Neural cell (in vitro differentiated cells): ENCODE results near the gene CPVL. TPM values are rescaled to one million over a fixed set of nuclear protein-coding genes. Genes with fewer than 3 reads are reported as not detected.

Experiments
- H2AFZ ChIP-seq: fragments of 200-600, 300-800 bp; sonication (generic), shearing (Covaris generic); 2 replicates; pipeline ENCODE4 v1.6.0; 2014; ENCODE audit warnings: low read depth, mild to moderate bottlenecking, antibody characterized with exemption, low read length, moderate library complexity
- H3F3A ChIP-seq: fragments of 200-600 bp; shearing (Covaris generic); 2 replicates; pipeline ENCODE4 v1.6.1; 2016; ENCODE audit warnings: mild to moderate bottlenecking, moderate library complexity, mixed read lengths, antibody characterized with exemption, low read length; ENCODE audit not compliant: insufficient read depth, poor library complexity, severe bottlenecking
- H3K27ac ChIP-seq: fragments of 200-600, 300-800 bp; sonication (generic), shearing (Covaris generic); 2 replicates; pipeline ENCODE4 v1.5.1; 2014; ENCODE audit warnings: mild to moderate bottlenecking, low read length, moderate library complexity
- H3K27me3 ChIP-seq: fragments of 300-800, 200-600 bp; sonication (generic), shearing (Covaris generic); 2 replicates; pipeline ENCODE4 v1.6.0; 2014; ENCODE audit warnings: mild to moderate bottlenecking, low read depth, low read length, moderate library complexity; ENCODE audit not compliant: insufficient read depth
- H3K36me3 ChIP-seq: fragments of 300-800, 200-600 bp; sonication (generic), shearing (Covaris generic); 2 replicates; pipeline ENCODE4 v1.5.1; 2014; ENCODE audit warnings: mild to moderate bottlenecking, antibody characterized with exemption, low read length, moderate library complexity; ENCODE audit not compliant: insufficient read depth
- H3K4me2 ChIP-seq: fragments of 300-800, 200-600 bp; sonication (generic), shearing (Covaris generic); 2 replicates; pipeline ENCODE4 v1.6.0; 2014; ENCODE audit warnings: mild to moderate bottlenecking, low read length
- H3K4me3 ChIP-seq: fragments of 300-800, 200-600 bp; sonication (generic), shearing (Covaris generic); 2 replicates; pipeline ENCODE4 v1.5.1; 2014; ENCODE audit warnings: mild to moderate bottlenecking, low read length, moderate library complexity
- H3K79me2 ChIP-seq: fragments of 200-600 bp; shearing (Covaris generic); replicated peaks from 2 replicates; pipeline ENCODE4 v1.6.0; 2014; ENCODE audit warnings: mild to moderate bottlenecking, low read length, moderate library complexity; ENCODE audit not compliant: insufficient read depth
- H3K9ac ChIP-seq: fragments of 300-800, 200-600 bp; sonication (generic), shearing (Covaris generic); 2 replicates; pipeline ENCODE4 v1.6.1; 2016; ENCODE audit warnings: mild to moderate bottlenecking, low read length, mixed read lengths
- H3K9me2 ChIP-seq: fragments of 200-600 bp; shearing (Covaris generic); 2 replicates; pipeline ENCODE4 v1.6.1; 2016; ENCODE audit warnings: mild to moderate bottlenecking, low read length, mixed read lengths; ENCODE audit not compliant: insufficient read depth
- H3K9me3 ChIP-seq: fragments of 200-600, 300-800 bp; sonication (generic), shearing (Covaris generic); 2 replicates; pipeline ENCODE4 v1.6.1; 2016; ENCODE audit warnings: mild to moderate bottlenecking, mixed run types, low read length, moderate library complexity, mixed read lengths
- H4K20me1 ChIP-seq: fragments of 200-600 bp; shearing (Covaris generic); 2 replicates; pipeline ENCODE4 v1.6.1; 2016; ENCODE audit warnings: mild to moderate bottlenecking, mixed run types; ENCODE audit not compliant: insufficient read depth
- EP300 ChIP-seq: fragments of 450-650 bp; conservative IDR thresholded peaks from 2 replicates; pipeline ENCODE4 v1.6.1; 2014; ENCODE audit warnings: antibody characterized with exemption, mild to moderate bottlenecking, moderate library complexity; ENCODE audit not compliant: poor library complexity, severe bottlenecking
- EZH2 ChIP-seq: fragments of 200-600, 300-800 bp; shearing (Covaris generic), sonication (generic); IDR thresholded peaks from 2 replicates; pipeline ENCODE4 v1.6.1; 2014; ENCODE audit warnings: antibody characterized with exemption, low read length, borderline replicate concordance, mild to moderate bottlenecking; ENCODE audit not compliant: insufficient read depth, poor library complexity, severe bottlenecking
- MXI1 ChIP-seq: fragments of 450-650 bp; conservative IDR thresholded peaks from 2 replicates; pipeline ENCODE4 v1.6.1; 2014; ENCODE audit warnings: antibody characterized with exemption, mild to moderate bottlenecking; ENCODE audit not compliant: poor library complexity, severe bottlenecking
- POLR2AphosphoS5 ChIP-seq: IDR thresholded peaks from 2 replicates; pipeline ENCODE4 v1.6.1; 2012
- RAD21 ChIP-seq: fragments of 450-650 bp; conservative IDR thresholded peaks from 2 replicates; pipeline ENCODE4 v1.6.1; 2014; ENCODE audit warnings: antibody characterized with exemption, mild to moderate bottlenecking, moderate library complexity
- SMC3 ChIP-seq: fragments of 450-650 bp; conservative IDR thresholded peaks from 2 replicates; pipeline ENCODE4 v1.6.1; 2014; ENCODE audit warnings: antibody characterized with exemption, mild to moderate bottlenecking, moderate library complexity; ENCODE audit not compliant: poor library complexity
- TAF1 ChIP-seq: IDR thresholded peaks from 2 replicates; pipeline ENCODE4 v1.6.1; 2012; ENCODE audit warnings: low read depth
- polyA minus RNA-seq: library from RNA; depleted of rRNA, polyadenylated mRNA; stranded (reverse); fragments of >200 nt; gene quantifications from 2 replicates; pipeline ENCODE4 v1.2.3, GENCODE V29; 2014
- polyA plus RNA-seq: library from polyadenylated mRNA; depleted of rRNA; stranded (reverse); fragments of >200 nt; gene quantifications from 2 replicates; pipeline ENCODE4 v1.2.3, GENCODE V29; 2014
- TF ChIP-seq, protein P1 (sequence below): IDR thresholded peaks from 2 replicates; pipeline ENCODE4 v1.6.1; 2012; ENCODE audit warnings: borderline replicate concordance
- TF ChIP-seq, protein P2 (sequence below): fragments of 450-650 bp; IDR thresholded peaks from 2 replicates; pipeline ENCODE4 v1.5.1; 2014; ENCODE audit warnings: antibody characterized with exemption, mild to moderate bottlenecking, moderate library complexity; ENCODE audit not compliant: poor library complexity, severe bottlenecking

The CPVL gene
- polyA plus RNA-seq (13.0 and 19.5 TPM in 2 replicates), polyA minus RNA-seq (10.1 and 12.4 TPM in 2 replicates)

DNA sequence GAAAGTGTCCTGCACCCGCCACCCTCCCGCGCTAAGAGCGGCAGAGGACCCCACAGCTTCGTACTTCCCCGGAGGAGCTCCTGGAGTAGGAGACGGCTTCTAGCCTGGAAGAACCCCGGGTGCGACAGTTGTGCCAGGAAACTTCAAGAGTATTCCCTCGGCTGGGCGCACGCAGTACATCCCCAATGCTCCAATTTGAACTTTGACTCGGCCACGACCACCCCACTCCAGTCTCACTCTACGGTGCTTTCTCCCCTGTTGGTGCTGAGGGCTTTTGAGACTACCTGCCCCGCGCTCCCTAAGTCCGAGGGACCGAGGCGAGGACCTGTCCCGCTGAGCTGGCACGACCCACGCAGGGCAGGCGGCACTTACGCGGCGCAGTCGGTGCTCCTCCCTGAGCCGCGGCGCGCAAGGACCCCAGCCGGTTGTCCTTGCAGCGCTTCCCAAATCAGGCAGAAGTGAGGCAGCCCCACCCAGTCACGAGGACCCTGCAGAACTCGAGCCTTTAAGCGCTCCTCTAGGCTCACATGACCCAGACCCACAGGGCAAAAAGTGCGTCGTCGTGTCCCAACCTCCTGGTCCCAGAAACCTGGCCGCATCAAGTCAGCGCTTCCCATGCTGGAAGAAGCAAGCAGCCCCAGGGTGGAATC lies at the start of gene CPVL:
TSS of gene CPVL (minus strand) at position 481 of the 650 bp plus-strand sequence. CDS start 25,476 bp downstream, outside the sequence.
- Histone ChIP-seq H3K4me2 (no peak within 1 kb of the TSS), H3K27ac (no peak within 1 kb of the TSS), H4K20me1 (no peaks in the 10 kb centered on the region), H3F3A (no peaks in the 10 kb centered on the region), H3K27me3 (peaks cover 22% of the 10 kb centered on the region), H2AFZ (no peak within 1 kb of the TSS), H3K9ac (no peak within 1 kb of the TSS), H3K36me3 (no peaks in the 10 kb centered on the region), H3K9me3 (no peaks in the 10 kb centered on the region), H3K9me2 (no peaks in the 10 kb centered on the region), H3K79me2 (no peaks in the 10 kb centered on the region), H3K4me3 (peak within 1 kb of the TSS; percentile 62)
- TF ChIP-seq TAF1 = no peak
- TF ChIP-seq, protein P1, sequence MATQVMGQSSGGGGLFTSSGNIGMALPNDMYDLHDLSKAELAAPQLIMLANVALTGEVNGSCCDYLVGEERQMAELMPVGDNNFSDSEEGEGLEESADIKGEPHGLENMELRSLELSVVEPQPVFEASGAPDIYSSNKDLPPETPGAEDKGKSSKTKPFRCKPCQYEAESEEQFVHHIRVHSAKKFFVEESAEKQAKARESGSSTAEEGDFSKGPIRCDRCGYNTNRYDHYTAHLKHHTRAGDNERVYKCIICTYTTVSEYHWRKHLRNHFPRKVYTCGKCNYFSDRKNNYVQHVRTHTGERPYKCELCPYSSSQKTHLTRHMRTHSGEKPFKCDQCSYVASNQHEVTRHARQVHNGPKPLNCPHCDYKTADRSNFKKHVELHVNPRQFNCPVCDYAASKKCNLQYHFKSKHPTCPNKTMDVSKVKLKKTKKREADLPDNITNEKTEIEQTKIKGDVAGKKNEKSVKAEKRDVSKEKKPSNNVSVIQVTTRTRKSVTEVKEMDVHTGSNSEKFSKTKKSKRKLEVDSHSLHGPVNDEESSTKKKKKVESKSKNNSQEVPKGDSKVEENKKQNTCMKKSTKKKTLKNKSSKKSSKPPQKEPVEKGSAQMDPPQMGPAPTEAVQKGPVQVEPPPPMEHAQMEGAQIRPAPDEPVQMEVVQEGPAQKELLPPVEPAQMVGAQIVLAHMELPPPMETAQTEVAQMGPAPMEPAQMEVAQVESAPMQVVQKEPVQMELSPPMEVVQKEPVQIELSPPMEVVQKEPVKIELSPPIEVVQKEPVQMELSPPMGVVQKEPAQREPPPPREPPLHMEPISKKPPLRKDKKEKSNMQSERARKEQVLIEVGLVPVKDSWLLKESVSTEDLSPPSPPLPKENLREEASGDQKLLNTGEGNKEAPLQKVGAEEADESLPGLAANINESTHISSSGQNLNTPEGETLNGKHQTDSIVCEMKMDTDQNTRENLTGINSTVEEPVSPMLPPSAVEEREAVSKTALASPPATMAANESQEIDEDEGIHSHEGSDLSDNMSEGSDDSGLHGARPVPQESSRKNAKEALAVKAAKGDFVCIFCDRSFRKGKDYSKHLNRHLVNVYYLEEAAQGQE = no peak
- TF ChIP-seq POLR2AphosphoS5 = no peak
- TF ChIP-seq EP300 = no peak
- TF ChIP-seq, protein P2, sequence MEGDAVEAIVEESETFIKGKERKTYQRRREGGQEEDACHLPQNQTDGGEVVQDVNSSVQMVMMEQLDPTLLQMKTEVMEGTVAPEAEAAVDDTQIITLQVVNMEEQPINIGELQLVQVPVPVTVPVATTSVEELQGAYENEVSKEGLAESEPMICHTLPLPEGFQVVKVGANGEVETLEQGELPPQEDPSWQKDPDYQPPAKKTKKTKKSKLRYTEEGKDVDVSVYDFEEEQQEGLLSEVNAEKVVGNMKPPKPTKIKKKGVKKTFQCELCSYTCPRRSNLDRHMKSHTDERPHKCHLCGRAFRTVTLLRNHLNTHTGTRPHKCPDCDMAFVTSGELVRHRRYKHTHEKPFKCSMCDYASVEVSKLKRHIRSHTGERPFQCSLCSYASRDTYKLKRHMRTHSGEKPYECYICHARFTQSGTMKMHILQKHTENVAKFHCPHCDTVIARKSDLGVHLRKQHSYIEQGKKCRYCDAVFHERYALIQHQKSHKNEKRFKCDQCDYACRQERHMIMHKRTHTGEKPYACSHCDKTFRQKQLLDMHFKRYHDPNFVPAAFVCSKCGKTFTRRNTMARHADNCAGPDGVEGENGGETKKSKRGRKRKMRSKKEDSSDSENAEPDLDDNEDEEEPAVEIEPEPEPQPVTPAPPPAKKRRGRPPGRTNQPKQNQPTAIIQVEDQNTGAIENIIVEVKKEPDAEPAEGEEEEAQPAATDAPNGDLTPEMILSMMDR = no peak
- no peak for TF ChIP-seq SMC3
- TF ChIP-seq EZH2 = no peak
- no peak for TF ChIP-seq RAD21
- TF ChIP-seq MXI1 = no peak

DNA sequence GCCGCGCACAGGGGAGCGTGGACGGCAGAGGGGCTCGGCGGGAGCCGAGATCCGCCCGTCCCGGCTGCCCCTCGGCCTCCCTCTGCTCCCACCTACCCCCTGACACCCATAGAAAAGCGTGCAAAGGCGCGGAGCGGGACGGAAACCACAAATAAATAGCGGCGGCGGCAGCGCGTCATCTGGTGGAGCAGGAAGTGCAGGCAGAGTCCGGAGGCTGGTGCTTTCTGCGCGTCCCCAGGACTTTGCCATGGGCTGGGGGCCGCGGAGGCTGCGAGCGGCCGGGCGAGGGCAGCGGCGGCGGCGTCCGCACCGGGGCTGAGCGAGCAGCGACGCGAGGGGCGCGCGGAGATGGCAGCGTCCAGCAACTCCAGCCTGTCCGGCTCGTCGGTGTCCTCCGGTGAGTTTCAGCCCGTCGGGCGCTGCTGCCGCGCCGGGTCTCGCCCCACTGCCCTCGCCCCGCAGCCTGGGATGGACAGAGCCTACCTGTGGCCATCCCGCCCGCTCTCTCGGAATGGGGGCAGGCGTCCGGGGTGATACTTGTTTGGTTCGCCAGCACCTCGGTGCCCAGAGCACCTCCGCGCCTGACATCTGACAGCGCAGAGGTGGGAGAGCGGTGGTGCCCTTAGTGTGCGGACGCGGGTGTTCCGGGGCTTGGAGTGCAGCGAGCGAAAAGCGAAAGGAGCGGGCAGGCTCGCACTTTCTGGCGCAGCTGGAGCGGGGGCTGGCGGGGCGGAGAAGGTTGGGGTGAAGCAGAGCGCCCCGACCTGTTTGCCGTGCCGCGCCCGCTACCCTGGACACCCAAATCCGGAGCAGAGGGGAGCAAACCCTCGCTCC lies 48.5 kb upstream of the CPVL start, which contains the start of gene CHN2:
TSS of gene CHN2 (plus strand) at position 182 of the 834 bp plus-strand sequence.
- Histone ChIP-seq H3K27ac (peak within 1 kb of the TSS; percentile 97), H3K36me3 (no peaks in the 10 kb centered on the region), H3K9me3 (no peaks in the 10 kb centered on the region), H3K27me3 (no peaks in the 10 kb centered on the region), H3K79me2 (peaks cover 66% of the 10 kb centered on the region), H3K4me3 (peak within 1 kb of the TSS; percentile 87), H3F3A (peaks cover 12% of the 10 kb centered on the region), H3K4me2 (peak within 1 kb of the TSS; percentile 94), H3K9me2 (no peaks in the 10 kb centered on the region), H2AFZ (peak within 1 kb of the TSS; percentile 29), H3K9ac (peak within 1 kb of the TSS; percentile 98), H4K20me1 (peaks cover 2% of the 10 kb centered on the region)
- TF ChIP-seq EZH2 (no peak), POLR2AphosphoS5 (peak; percentile 64), RAD21 (peak; percentile 55), MXI1 (peak; percentile 49), SMC3 (peak; percentile 60), TAF1 (peak; percentile 63), EP300 (no peak)
- TF ChIP-seq, protein P2 = peak; percentile 53
- TF ChIP-seq, protein P1 = no peak
